Left hindlimb (tissue), 1 donor: Measurements from ENCODE around the gene RDH8.

ENCODE experiments used
- DNase-seq: peaks from one replicate; pipeline ENCODE4 v3.0.0-alpha.2; 2018

Gene RDH8

GRCh38 chr19:10043286-10043927 is 30.1 kb downstream of the RDH8 start:
- no peak for DNase-seq

DNA sequence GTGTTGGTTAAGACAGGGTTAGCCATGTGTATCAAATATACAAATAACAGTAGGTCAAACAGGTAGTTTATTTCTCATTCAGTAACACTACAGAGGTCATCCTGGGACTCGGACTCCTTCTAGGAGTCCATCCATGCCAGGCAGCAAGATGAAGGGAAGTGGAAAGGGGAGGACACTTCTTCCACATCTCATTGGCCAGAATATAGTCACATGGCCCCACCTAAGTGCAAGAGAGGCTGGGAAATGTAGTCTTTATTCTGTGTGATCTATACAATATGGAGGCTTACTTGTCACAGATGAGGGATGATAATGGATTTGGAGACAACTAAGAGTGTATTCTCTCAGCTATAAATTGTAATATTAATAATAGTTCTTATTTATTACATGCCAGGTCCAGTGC is 31.1 kb downstream of the RDH8 start:
- DNase-seq = no peak

- no peak for DNase-seq
Measured at GRCh38 chr19:10045371-10045770, 32.1 kb downstream of the RDH8 start.

DNA sequence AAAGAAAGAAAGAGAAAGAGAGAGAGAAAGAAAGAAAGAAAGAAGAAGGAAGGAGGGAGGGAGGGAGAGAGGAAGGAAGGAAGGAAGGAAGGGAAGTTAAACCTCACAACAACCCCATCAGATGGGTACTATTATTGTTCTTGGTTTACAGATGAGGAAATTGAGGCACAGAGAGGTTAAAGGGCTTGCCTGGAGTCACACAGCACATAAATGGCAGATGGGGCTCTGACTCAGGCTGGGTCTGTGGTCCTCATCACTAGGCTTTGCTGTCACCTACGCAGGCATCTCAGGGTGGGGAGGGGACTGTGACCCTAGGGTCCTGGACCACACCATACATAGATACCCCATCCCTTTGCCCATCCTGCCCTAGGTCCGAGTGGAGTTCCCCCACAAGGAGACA is 36.3 kb downstream of the RDH8 start:
- no peak for DNase-seq

DNA sequence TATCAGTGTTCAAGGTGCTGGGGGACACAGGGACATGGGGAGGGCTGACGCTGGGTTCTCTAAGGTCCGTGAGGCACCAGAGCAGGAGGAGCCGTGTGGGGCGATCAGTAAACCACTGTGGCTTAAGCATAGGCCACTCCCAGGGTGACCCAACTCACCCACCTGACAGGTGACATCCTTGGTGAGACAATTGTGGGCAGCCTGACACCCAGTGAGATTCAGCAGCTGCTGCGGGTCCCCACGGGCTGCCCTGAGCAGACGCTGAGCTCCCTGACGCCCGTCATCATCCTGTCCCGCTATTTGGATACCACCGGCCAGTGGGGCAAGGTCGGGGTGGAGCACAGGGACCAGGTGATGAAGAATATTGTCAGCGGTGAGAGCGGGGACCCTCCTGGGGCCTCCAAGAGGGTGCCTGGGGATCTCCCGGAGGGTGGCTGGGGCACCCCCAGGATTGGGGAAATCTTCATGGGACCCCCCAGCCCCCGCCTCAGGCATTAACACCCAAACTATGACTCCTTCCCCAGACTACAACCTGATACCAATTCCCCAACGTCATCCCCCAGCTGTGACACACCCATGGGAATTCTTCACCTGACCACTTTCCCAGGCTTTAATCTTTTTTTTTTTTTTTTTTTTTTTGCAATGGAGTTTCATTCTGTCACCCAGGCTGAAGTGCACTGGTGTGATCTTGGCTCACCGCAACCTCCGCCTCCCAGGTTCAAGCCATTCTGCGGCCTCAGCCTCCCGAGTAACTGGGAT is 39.5 kb downstream of the RDH8 start:
- DNase-seq = no peak

DNA sequence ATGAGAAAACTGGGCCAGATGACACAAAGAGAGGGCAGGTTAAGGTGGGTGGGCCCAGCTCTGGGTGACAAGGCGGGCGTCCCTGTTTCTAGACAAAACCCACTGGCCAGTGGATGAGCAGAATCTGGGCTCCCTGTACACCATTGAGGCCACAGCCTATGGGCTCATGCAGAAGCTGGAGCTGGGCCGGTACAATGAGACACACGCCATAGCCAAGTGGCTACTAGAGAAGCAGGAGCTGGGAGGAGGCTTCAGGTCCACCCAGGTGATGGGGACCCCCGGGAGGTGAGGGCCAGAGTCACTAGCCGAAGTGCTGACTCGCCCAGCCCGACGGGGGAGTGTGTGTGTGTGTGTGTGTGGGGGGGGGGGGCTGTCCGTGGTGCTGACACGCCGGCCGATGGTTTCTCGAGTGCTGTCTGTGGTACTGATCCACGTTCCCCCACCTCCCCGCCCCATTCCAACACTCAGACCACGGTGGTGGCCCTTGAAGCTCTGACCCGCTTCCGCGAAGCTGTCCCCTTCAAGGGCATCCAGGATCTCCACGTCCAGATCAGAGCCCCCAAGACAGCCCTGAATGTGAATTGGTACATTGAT is 48.5 kb downstream of the RDH8 start:
- DNase-seq = no peak

- no peak for DNase-seq
Measured at GRCh38 chr19:10068205-10068604, 54.9 kb downstream of the RDH8 start.

DNA sequence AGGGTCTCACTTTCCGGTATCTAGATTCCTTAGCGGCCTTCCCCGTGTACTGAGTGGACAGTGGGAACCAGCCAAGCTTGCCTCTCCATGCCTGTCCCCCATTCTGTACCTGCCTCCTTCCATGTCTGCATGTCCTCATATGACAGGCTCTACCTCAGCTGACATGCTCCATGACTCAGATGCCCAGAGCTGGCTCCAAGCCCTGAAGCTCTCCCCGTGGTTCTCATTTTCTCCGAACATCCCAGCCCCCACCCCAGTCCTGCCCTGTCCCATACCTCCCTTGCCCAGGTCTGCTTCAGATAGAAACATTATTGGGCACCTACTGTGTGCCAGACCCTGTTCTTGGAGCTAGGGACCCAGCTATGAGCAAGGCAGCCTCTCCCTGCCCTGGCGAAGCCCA is 55.8 kb downstream of the RDH8 start:
- no peak for DNase-seq

- DNase-seq = no peak
Measured at GRCh38 chr19:10070730-10071446, 57.6 kb downstream of the RDH8 start.
